Measurements from ENCODE around the gene DRD1.

DNA sequence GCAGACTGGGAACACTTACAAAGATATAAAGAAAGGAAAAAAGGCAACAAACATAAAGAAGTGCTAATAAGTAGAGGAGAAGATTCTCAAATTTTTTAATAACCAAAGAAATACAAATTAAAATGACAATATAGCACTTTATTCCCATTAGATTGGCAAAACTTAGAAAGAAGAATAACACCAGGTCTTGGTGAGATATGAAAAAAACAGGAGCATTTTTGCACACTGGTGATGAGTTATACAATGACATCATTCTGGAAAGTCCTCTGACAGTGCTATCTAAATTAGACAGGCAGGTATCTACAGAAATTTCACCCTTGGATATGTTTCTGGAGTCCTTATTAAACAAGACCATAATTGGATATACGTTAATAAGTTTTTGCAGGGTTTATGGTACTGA, 24.9 kb upstream of the DRD1 start:
- TF ChIP-seq, protein P1, sequence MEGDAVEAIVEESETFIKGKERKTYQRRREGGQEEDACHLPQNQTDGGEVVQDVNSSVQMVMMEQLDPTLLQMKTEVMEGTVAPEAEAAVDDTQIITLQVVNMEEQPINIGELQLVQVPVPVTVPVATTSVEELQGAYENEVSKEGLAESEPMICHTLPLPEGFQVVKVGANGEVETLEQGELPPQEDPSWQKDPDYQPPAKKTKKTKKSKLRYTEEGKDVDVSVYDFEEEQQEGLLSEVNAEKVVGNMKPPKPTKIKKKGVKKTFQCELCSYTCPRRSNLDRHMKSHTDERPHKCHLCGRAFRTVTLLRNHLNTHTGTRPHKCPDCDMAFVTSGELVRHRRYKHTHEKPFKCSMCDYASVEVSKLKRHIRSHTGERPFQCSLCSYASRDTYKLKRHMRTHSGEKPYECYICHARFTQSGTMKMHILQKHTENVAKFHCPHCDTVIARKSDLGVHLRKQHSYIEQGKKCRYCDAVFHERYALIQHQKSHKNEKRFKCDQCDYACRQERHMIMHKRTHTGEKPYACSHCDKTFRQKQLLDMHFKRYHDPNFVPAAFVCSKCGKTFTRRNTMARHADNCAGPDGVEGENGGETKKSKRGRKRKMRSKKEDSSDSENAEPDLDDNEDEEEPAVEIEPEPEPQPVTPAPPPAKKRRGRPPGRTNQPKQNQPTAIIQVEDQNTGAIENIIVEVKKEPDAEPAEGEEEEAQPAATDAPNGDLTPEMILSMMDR (IDR thresholded peaks at IDR 0.05): no peak
- TF ChIP-seq POLR2A (IDR thresholded peaks at IDR 0.05): no peak

All from Peyer's patch (tissue), 4 donors.